IMR-90 (cell line): ENCODE results near the gene CNTN5. TPM values are rescaled to one million over a fixed set of nuclear protein-coding genes. Genes with fewer than 3 reads are reported as not detected.

Experiments used
- ATAC-seq: fragments of 200-7000 bp; cut with Tn5 transposase; 2 replicates; pipeline ENCODE4 v1.9.1; 2020; ENCODE audit warnings: low read depth, mild to moderate bottlenecking, moderate library complexity
- BruUV-seq: library from RNA; stranded (reverse); fragments of 400-500 nt; replicated peaks from 2 replicates; lab custom pipeline; 2021; lab: Mats Ljungman, UMichigan
- CTCF ChIA-PET: fragments of 300-600 bp; formaldehyde crosslinking; extraction: SDS; loops from one replicate; lab custom pipeline; 2021; ENCODE audit warnings: antibody characterized with exemption; lab: Yijun Ruan, JAX
- POLR2A ChIA-PET: fragments of 300-600 bp; sonication (Branson Sonifier 250); formaldehyde crosslinking; loops from one replicate; lab custom pipeline; 2022; ENCODE audit warnings: antibody characterized with exemption; ENCODE audit not compliant: unreplicated experiment; lab: Charles Lee
- DNase-seq: peaks from one replicate; pipeline ENCODE4 v3.0.0; 2013
- H2AFZ ChIP-seq: replicated peaks from 2 replicates; pipeline ENCODE3; 2013; ENCODE audit warnings: low read length, mild to moderate bottlenecking; ENCODE audit not compliant: poor library complexity
- H2AK5ac ChIP-seq: 2 replicates; pipeline ENCODE4 v1.6.1; 2013; ENCODE audit warnings: low read depth, low read length, inconsistent platforms
- H2AK9ac ChIP-seq: replicated peaks from 2 replicates; pipeline ENCODE3; 2013; ENCODE audit warnings: mild to moderate bottlenecking, low read depth, low read length, moderate library complexity; ENCODE audit not compliant: poor library complexity
- H2BK120ac ChIP-seq: 2 replicates; pipeline ENCODE4 v1.6.1; 2013; ENCODE audit warnings: low read depth, low read length, inconsistent platforms
- H2BK15ac ChIP-seq: 3 replicates; pipeline ENCODE4 v1.6.1; 2013; ENCODE audit warnings: low read depth, low read length, inconsistent platforms
- H2BK20ac ChIP-seq: 2 replicates; pipeline ENCODE4 v1.6.1; 2013; ENCODE audit warnings: low read depth, mild to moderate bottlenecking, inconsistent platforms, low read length, moderate library complexity
- H2BK5ac ChIP-seq: 2 replicates; pipeline ENCODE4 v1.6.1; 2013; ENCODE audit warnings: mild to moderate bottlenecking, low read depth, low read length, inconsistent platforms; ENCODE audit not compliant: poor library complexity, severe bottlenecking
- H3K14ac ChIP-seq: replicated peaks from 2 replicates; pipeline ENCODE4 v1.6.1; 2013; ENCODE audit warnings: low read depth, low read length, inconsistent platforms
- H3K18ac ChIP-seq: 2 replicates; pipeline ENCODE4 v1.6.1; 2013; ENCODE audit warnings: low read depth, low read length, control low read depth
- H3K23ac ChIP-seq: 2 replicates; pipeline ENCODE4 v1.6.1; 2013; ENCODE audit warnings: low read depth, low read length, inconsistent platforms
- H3K27ac ChIP-seq: 2 replicates; pipeline ENCODE4 v1.5.1; 2013; ENCODE audit warnings: mild to moderate bottlenecking, control low read depth, low read length; ENCODE audit not compliant: insufficient read depth
- H3K27me3 ChIP-seq: 2 replicates; pipeline ENCODE4 v1.6.1; 2013; ENCODE audit warnings: low read length; ENCODE audit not compliant: control insufficient read depth, insufficient read depth
- H3K36me3 ChIP-seq: 2 replicates; pipeline ENCODE4 v1.6.1; 2013; ENCODE audit warnings: low read length, mixed read lengths; ENCODE audit not compliant: control insufficient read depth, insufficient read depth
- H3K4ac ChIP-seq: 2 replicates; pipeline ENCODE4 v1.6.1; 2013; ENCODE audit warnings: low read depth, low read length, inconsistent platforms
- H3K4me1 ChIP-seq: 2 replicates; pipeline ENCODE4 v1.6.1; 2013; ENCODE audit warnings: low read length, mixed read lengths; ENCODE audit not compliant: control insufficient read depth, insufficient read depth
- H3K4me2 ChIP-seq: 2 replicates; pipeline ENCODE4 v1.6.1; 2013; ENCODE audit warnings: low read depth, mild to moderate bottlenecking, control low read depth, low read length, moderate library complexity
- H3K4me3 ChIP-seq: 2 replicates; pipeline ENCODE4 v1.5.1; 2013; ENCODE audit warnings: low read depth, mild to moderate bottlenecking, control low read depth, low read length, moderate library complexity; ENCODE audit not compliant: insufficient read depth
- H3K56ac ChIP-seq: 2 replicates; pipeline ENCODE4 v1.6.1; 2013; ENCODE audit warnings: low read length, inconsistent platforms; ENCODE audit not compliant: insufficient read depth; ENCODE audit errors: extremely low read depth
- H3K79me1 ChIP-seq, 2 experiments: 2 replicates each; pipeline ENCODE4 v1.6.1; 2013; ENCODE audit warnings: low read length in 2 of 2, inconsistent platforms in 1 of 2, low read depth in 1 of 2
- H3K9ac ChIP-seq: 2 replicates; pipeline ENCODE4 v1.6.1; 2013; ENCODE audit warnings: low read depth, low read length, control low read depth
- H3K9me1 ChIP-seq: 2 replicates; pipeline ENCODE4 v1.6.1; 2013; ENCODE audit warnings: low read length, inconsistent platforms; ENCODE audit not compliant: insufficient read depth
- H3K9me3 ChIP-seq: 2 replicates; pipeline ENCODE4 v1.6.1; 2013; ENCODE audit warnings: low read length; ENCODE audit not compliant: control insufficient read depth, insufficient read depth
- H4K20me1 ChIP-seq: 2 replicates; pipeline ENCODE4 v1.6.1; 2013; ENCODE audit warnings: low read length, inconsistent platforms; ENCODE audit not compliant: insufficient read depth
- H4K5ac ChIP-seq: 2 replicates; pipeline ENCODE4 v1.6.1; 2013; ENCODE audit warnings: mild to moderate bottlenecking, low read depth, low read length, control low read depth
- H4K8ac ChIP-seq, 2 experiments: 2 replicates each; pipeline ENCODE4 v1.6.1; 2013; ENCODE audit warnings: low read depth in 2 of 2, low read length in 2 of 2, control low read depth in 1 of 2, inconsistent platforms in 1 of 2
- H4K91ac ChIP-seq: 2 replicates; pipeline ENCODE4 v1.6.1; 2013; ENCODE audit warnings: low read depth, low read length, inconsistent platforms; ENCODE audit not compliant: insufficient read depth
- BHLHE40 ChIP-seq: fragments of 150-350 bp; IDR thresholded peaks from 2 replicates; pipeline ENCODE4 v1.6.1; 2016; ENCODE audit warnings: mild to moderate bottlenecking, low read depth, low read length
- CEBPB ChIP-seq: IDR thresholded peaks from 2 replicates; pipeline ENCODE4 v1.6.1; 2012; ENCODE audit warnings: low read depth, low read length, improper control_type of control experiment
- FOS ChIP-seq: fragments of 150-350 bp; IDR thresholded peaks from 2 replicates; pipeline ENCODE4 v1.6.1; 2016; ENCODE audit warnings: low read depth, low read length
- MAFK ChIP-seq: IDR thresholded peaks from 2 replicates; pipeline ENCODE4 v1.6.1; 2012; ENCODE audit warnings: low read depth, low read length, improper control_type of control experiment
- POLR2A ChIP-seq: IDR thresholded peaks from 2 replicates; pipeline ENCODE4 v1.6.1; 2012; ENCODE audit warnings: mild to moderate bottlenecking, low read depth, low read length
- RCOR1 ChIP-seq: IDR thresholded peaks from 2 replicates; pipeline ENCODE4 v1.6.1; 2012; ENCODE audit warnings: mild to moderate bottlenecking, low read length, improper control_type of control experiment; ENCODE audit not compliant: insufficient replicate concordance
- SMC3 ChIP-seq: fragments of 150-350 bp; IDR thresholded peaks from 2 replicates; pipeline ENCODE4 v1.6.1; 2016; ENCODE audit warnings: low read depth, mild to moderate bottlenecking, antibody characterized with exemption, low read length, moderate library complexity
- USF2 ChIP-seq: fragments of 150-350 bp; IDR thresholded peaks from 2 replicates; pipeline ENCODE4 v1.6.1; 2017; ENCODE audit warnings: mild to moderate bottlenecking, antibody characterized with exemption, low read length, low read depth
- dilution Hi-C: fragments of 300-500 bp; cut with HindIII; formaldehyde crosslinking; loops from one replicate; pipeline ENCODE4 v1.14.3; 2018; ENCODE audit warnings: low sequenced_read_pairs; ENCODE audit not compliant: unreplicated experiment
- in situ Hi-C: fragments of 300-500 bp; cut with MboI; formaldehyde crosslinking; loops from 3 replicates; pipeline ENCODE4 v1.14.3; 2019; ENCODE audit warnings: low sequenced_read_pairs, inconsistent platforms, mixed read lengths
- intact Hi-C: fragments of 100-400 bp; cut with micrococcal nuclease; formaldehyde crosslinking; loops from 2 replicates; pipeline ENCODE4 v1.10.0; 2022
- polyA plus RNA-seq, 3 experiments: library from polyadenylated mRNA; depleted of rRNA; stranded (reverse); fragments of >200 nt; gene quantifications; 2 replicates each; pipeline ENCODE4 v1.2.3, GENCODE V29; 2012; ENCODE audit warnings: low replicate concordance in 1 of 3
- total RNA-seq: library from RNA; depleted of rRNA; stranded (reverse); fragments of >200 nt; gene quantifications from 2 replicates; pipeline ENCODE4 v1.2.3, GENCODE V29; 2012

The CNTN5 gene
- total and polyA plus RNA-seq, 2 of the 4 experiments (the other 2 are of a cell fraction): not detected

GRCh38 chr11:99584830-99585229 is 564.1 kb downstream of the CNTN5 start:
- H3K4ac ChIP-seq: no peak overlapping the region
- H3K79me1 ChIP-seq: no peaks in the 10 kb centered on the region
- H4K20me1 ChIP-seq: no peaks in the 10 kb centered on the region
- in situ Hi-C loops: no loop called here
- H3K4me1 ChIP-seq: no peaks in the 10 kb centered on the region
- H3K14ac ChIP-seq: no peak overlapping the region
- no peaks in the 10 kb centered on the region for H3K9me1 ChIP-seq
- H3K4me3 ChIP-seq: no peak overlapping the region
- H3K27ac ChIP-seq: no peak overlapping the region
- no peaks in the 10 kb centered on the region for H3K36me3 ChIP-seq
- H3K56ac ChIP-seq: no peak overlapping the region
- ChIA-PET CTCF (no interaction called here), POLR2A (no interaction called here)
- H2BK5ac ChIP-seq: no peak overlapping the region
- TF ChIP-seq RCOR1: no peak
- TF ChIP-seq FOS: no peak
- no peak for TF ChIP-seq USF2
- no peak for TF ChIP-seq BHLHE40
- no peak for TF ChIP-seq POLR2A
- TF ChIP-seq SMC3: no peak
- no peak for TF ChIP-seq CEBPB
- no peak for TF ChIP-seq MAFK
- no TSS peak for BruUV-seq
- no peak overlapping the region for H2BK20ac ChIP-seq
- no peak overlapping the region for H2AFZ ChIP-seq
- no peak overlapping the region for H3K9ac ChIP-seq
- no peak overlapping the region for H4K5ac ChIP-seq
- intact Hi-C loops: no loop called here
- no peak overlapping the region for H2AK5ac ChIP-seq
- no peak overlapping the region for H2BK15ac ChIP-seq
- DNase-seq: no peak
- H2AK9ac ChIP-seq: no peak overlapping the region
- H3K23ac ChIP-seq: no peak overlapping the region
- H3K18ac ChIP-seq: no peak overlapping the region
- no peak overlapping the region for H4K91ac ChIP-seq
- no peak overlapping the region for H4K8ac ChIP-seq
- ATAC-seq: no peak
- H3K9me3 ChIP-seq: no peaks in the 10 kb centered on the region
- no peaks in the 10 kb centered on the region for H3K27me3 ChIP-seq
- H2BK120ac ChIP-seq: no peak overlapping the region
- dilution Hi-C loops: no loop called here
- no peak overlapping the region for H3K4me2 ChIP-seq
